Ectodermal cell (in vitro differentiated cells): ENCODE measurements around the gene TMEM192. TPM values are rescaled to one million over a fixed set of nuclear protein-coding genes. Genes with fewer than 3 reads are reported as not detected.

Source experiments
- H3K27ac ChIP-seq: 2 replicates; pipeline ENCODE4 v1.7.0; 2013; ENCODE audit warnings: mild to moderate bottlenecking, low read depth, low read length; ENCODE audit not compliant: insufficient read depth, poor library complexity, severe bottlenecking
- H3K27me3 ChIP-seq: 2 replicates; pipeline ENCODE4 v1.7.0; 2013; ENCODE audit warnings: mild to moderate bottlenecking, low read length; ENCODE audit not compliant: insufficient read depth, control insufficient read depth, poor library complexity, severe bottlenecking
- H3K36me3 ChIP-seq: one replicate; pipeline ENCODE4 v1.7.0; 2013; ENCODE audit warnings: low read length; ENCODE audit not compliant: control insufficient read depth, insufficient read depth
- H3K4me1 ChIP-seq: one replicate; pipeline ENCODE4 v1.7.0; 2013; ENCODE audit warnings: low read length; ENCODE audit not compliant: control insufficient read depth, insufficient read depth
- H3K4me3 ChIP-seq: 2 replicates; pipeline ENCODE4 v1.7.0; 2013; ENCODE audit warnings: low read depth, low read length, control low read depth; ENCODE audit not compliant: insufficient read depth
- H3K9me3 ChIP-seq: 2 replicates; pipeline ENCODE4 v1.7.0; 2013; ENCODE audit warnings: mild to moderate bottlenecking, low read length, moderate library complexity; ENCODE audit not compliant: control insufficient read depth
- WGBS, 2 experiments: methylation state at CpG; one replicate each; pipeline ENCODE4 v1.1.7; 2013; ENCODE audit warnings: missing lambda C conversion rate in 2 of 2; 5-methylcytosine and 5-hydroxymethylcytosine counted together
- polyA plus RNA-seq, 4 experiments: library from polyadenylated mRNA; stranded (reverse); fragments of 50-300 nt; gene quantifications; one replicate each; pipeline ENCODE4 v1.2.3, GENCODE V29; 2013

The TMEM192 gene
- 17.2 TPM for polyA plus RNA-seq (2013, experiment 1 of 4)
- polyA plus RNA-seq (2013, experiment 2 of 4), result 15.8 TPM
- polyA plus RNA-seq (2013, experiment 3 of 4), result 12.6 TPM
- 13.1 TPM for polyA plus RNA-seq (2013, experiment 4 of 4)

DNA sequence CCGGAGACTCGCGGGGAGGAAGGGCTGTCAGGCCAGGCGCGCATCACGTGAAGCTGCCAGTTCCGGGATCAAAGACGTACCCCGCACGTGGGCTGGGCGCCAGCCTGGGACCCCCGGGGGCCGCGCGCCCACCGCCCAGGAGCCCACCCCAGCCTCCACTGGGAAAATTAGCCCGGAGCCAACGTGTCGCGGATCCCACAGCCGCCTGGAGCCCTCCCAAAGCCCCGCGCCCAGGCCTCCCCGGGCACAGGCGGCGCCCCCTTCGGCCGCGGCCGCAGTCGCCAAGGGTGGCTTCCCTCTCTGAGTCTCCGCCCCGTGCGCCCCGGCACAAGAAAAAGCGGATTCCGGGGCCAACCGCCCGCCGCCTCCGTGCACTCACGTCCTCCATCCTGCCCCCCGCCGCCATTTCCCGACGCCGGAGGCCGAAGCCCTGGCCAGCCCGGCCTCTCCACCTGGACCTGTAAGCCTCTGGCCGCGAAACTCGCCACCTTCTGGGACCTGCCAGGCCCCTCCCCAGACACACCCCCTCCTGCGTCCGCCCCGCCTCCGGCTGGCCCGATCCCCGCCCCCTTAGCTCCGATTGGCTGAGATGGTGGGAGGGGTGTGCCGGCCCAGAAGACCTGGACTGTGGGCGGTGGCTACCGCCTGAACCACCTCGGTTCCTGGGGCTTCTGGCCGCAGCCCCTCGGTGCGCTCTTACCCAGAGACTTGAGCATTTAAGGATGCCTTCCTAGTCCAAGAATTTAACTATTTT is at the start of gene TMEM192:
Gene TMEM192, minus strand, starts transcription at position 493 of the 754 bp plus-strand sequence. Its CDS starts 87 bp downstream, at position 406.
- no peaks in the 10 kb centered on the region for H3K36me3 ChIP-seq
- no peaks in the 10 kb centered on the region for H3K27me3 ChIP-seq
- H3K4me1 ChIP-seq, result no peaks in the 10 kb centered on the region
- H3K27ac ChIP-seq, result peak within 1 kb of the TSS; percentile 73
- WGBS, 2 experiments, result 0% methylated on average over 66 of the region's 66 CpGs
- no peaks in the 10 kb centered on the region for H3K9me3 ChIP-seq
- peak within 1 kb of the TSS; percentile 71 for H3K4me3 ChIP-seq

GRCh38 chr4:165158762-165159161 is 46.1 kb upstream of the TMEM192 start:
- Histone ChIP-seq H3K27ac (no peak overlapping the region), H3K36me3 (no peaks in the 10 kb centered on the region), H3K27me3 (no peaks in the 10 kb centered on the region), H3K4me3 (no peak overlapping the region), H3K9me3 (no peaks in the 10 kb centered on the region), H3K4me1 (no peaks in the 10 kb centered on the region)

DNA sequence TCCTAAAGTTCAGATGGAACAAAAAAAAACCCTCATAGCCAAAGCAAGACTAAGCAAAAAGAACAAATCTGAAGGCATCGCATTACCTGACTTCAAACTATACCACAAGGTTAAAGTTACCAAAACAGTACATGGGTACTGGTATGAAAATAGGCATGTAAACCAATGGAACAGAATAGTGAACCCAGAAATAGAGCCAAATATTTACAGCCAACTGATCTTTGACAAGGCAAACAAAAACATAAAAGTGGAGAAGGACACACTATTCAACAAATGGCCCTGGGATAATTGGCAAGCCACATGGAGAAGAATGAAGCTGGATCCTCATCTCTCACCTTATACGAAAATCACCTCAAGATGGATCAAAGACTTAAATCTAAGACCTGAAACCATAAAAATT is 44.2 kb upstream of the TMEM192 start:
- H3K27me3 ChIP-seq, result no peaks in the 10 kb centered on the region
- no peak overlapping the region for H3K4me3 ChIP-seq
- H3K36me3 ChIP-seq, result no peaks in the 10 kb centered on the region
- 89 to 92% methylated on average over 1 to 2 of the region's 2 CpGs for WGBS, 2 experiments
- no peak overlapping the region for H3K27ac ChIP-seq
- H3K9me3 ChIP-seq, result no peaks in the 10 kb centered on the region
- no peaks in the 10 kb centered on the region for H3K4me1 ChIP-seq

DNA sequence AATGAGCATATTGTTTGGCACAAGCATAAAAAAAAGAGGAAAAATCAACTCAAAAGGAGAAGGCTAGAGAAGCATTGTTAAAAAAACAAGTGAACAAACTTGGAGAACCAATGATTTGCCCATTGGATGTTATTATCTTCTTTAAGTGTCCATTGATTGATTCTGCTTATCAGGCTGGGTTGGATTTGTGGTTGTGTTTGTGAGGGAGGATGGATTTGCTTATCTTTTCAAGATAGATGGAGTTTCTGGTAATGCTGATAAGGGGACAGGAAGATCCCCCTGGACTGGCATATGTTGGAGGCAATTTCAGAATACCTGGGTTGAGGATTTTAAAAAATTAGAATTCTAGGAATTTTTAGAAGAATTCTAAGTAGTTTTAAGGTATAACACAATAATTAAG is 41.8 kb upstream of the TMEM192 start:
- no peaks in the 10 kb centered on the region for H3K9me3 ChIP-seq
- no peaks in the 10 kb centered on the region for H3K4me1 ChIP-seq
- no peak overlapping the region for H3K4me3 ChIP-seq
- no peak overlapping the region for H3K27ac ChIP-seq
- no peaks in the 10 kb centered on the region for H3K36me3 ChIP-seq
- H3K27me3 ChIP-seq, result no peaks in the 10 kb centered on the region

DNA sequence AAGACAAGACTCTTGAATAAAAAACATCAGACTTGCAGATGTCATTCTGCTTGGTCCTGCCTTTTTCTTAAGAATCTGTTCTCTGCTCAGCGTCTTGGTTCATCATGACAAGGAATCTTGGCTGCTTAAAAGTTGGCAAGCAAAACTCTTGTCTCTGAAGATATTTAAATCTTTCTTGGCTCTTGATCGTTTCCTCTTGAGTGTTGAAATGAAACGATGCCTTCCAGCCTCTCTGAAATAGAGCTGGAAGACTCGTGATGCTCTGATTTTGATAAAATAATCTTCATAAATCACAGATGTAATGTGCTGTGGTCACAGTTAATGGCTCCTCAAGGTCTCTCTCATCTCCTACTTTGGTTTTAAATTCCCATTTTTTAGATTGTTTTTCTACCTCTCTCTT is 39.9 kb upstream of the TMEM192 start:
- Histone ChIP-seq H3K4me1 (no peaks in the 10 kb centered on the region), H3K9me3 (no peaks in the 10 kb centered on the region), H3K36me3 (no peaks in the 10 kb centered on the region), H3K27ac (no peak overlapping the region), H3K27me3 (no peaks in the 10 kb centered on the region), H3K4me3 (no peak overlapping the region)
- WGBS, 2 experiments, result 90% methylated on average over 4 of the region's 4 CpGs

- Histone ChIP-seq H3K4me3 (no peak overlapping the region), H3K27ac (no peak overlapping the region), H3K36me3 (no peaks in the 10 kb centered on the region), H3K4me1 (no peaks in the 10 kb centered on the region), H3K9me3 (no peaks in the 10 kb centered on the region), H3K27me3 (no peaks in the 10 kb centered on the region)
These were observed 39.1 kb upstream of the TMEM192 start for GRCh38 chr4:165151734-165152133.

GRCh38 chr4:165150545-165150944 is 37.9 kb upstream of the TMEM192 start:
- no peaks in the 10 kb centered on the region for H3K27me3 ChIP-seq
- no peak overlapping the region for H3K27ac ChIP-seq
- no peaks in the 10 kb centered on the region for H3K4me1 ChIP-seq
- H3K4me3 ChIP-seq, result no peak overlapping the region
- no peaks in the 10 kb centered on the region for H3K36me3 ChIP-seq
- WGBS, 2 experiments, result 93 to 94% methylated on average over 3 of the region's 3 CpGs
- no peaks in the 10 kb centered on the region for H3K9me3 ChIP-seq

DNA sequence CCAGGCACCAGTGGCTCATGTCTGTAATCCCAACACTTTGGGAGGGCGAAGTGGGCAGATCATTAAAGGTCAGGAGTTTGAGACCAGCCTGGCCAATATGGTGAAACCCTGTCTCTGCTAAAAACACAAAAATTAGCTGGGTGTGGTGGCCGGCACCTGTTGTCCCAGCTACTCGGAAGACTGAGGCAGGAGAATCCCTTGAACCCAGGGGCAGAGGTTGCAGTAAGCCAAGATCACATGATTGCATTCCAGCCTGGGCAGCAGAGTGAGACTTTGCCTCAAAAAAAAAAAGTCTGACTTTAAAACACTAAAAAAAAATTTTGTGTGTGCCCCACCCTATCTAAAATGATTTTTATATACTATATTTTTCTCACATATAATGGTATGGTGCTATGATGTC is 26.2 kb upstream of the TMEM192 start:
- Histone ChIP-seq H3K4me1 (no peaks in the 10 kb centered on the region), H3K27ac (no peak overlapping the region), H3K4me3 (no peak overlapping the region), H3K36me3 (no peaks in the 10 kb centered on the region), H3K9me3 (no peaks in the 10 kb centered on the region), H3K27me3 (no peaks in the 10 kb centered on the region)
- 94 to 95% methylated on average over 3 of the region's 3 CpGs for WGBS, 2 experiments

DNA sequence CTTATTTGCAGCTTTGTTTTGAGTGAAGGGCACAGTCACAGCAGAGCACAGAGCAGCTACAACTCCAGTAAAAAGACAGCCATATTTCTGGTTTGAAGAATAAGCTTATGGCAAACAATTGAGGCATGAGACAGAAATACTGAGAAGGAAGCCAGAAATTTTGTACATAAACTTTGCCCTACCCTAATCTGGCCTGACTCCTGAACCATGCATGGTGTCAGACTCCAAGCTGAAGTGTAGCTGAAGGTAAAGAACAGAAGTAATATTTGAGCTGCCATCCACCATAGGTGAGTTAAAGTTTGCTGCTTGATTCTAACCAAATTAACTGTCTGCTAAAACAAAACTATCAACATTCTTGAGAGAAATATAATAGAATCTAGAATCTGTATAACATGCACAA is 24.5 kb upstream of the TMEM192 start:
- Histone ChIP-seq H3K9me3 (no peaks in the 10 kb centered on the region), H3K4me1 (no peaks in the 10 kb centered on the region), H3K4me3 (no peak overlapping the region)

DNA sequence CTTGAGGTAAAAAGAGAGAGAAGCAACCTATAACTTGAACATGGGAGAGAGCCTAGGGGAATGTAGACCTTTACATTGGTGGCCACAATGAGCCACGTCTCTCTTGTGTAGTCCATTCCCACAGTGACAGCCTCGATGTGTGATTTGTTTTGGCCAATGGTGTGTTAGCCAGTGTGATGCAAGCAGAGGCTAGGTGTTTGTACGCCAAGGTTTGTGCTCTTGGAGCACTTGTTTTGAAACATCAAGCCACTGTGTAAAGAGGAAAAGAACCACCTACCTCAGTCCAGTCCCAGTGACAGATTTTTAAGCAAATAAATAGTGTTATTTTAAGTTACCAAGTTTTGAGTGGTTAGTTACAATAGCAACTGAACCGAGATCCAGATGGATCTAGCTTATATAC is 23.9 kb upstream of the TMEM192 start:
- Histone ChIP-seq H3K27me3 (no peaks in the 10 kb centered on the region), H3K9me3 (no peaks in the 10 kb centered on the region), H3K36me3 (no peaks in the 10 kb centered on the region), H3K27ac (no peak overlapping the region), H3K4me1 (no peaks in the 10 kb centered on the region), H3K4me3 (no peak overlapping the region)
- 87 to 89% methylated on average over 3 of the region's 4 CpGs for WGBS, 2 experiments

More for the DNA sequence above, 24.5 kb upstream of the TMEM192 start:
- Histone ChIP-seq H3K27ac (no peak overlapping the region), H3K27me3 (no peaks in the 10 kb centered on the region), H3K36me3 (no peaks in the 10 kb centered on the region)

GRCh38 chr4:165133150-165133549 is 20.5 kb upstream of the TMEM192 start:
- 90 to 94% methylated on average over 2 of the region's 2 CpGs for WGBS, 2 experiments
- Histone ChIP-seq H3K27me3 (no peaks in the 10 kb centered on the region), H3K4me1 (no peaks in the 10 kb centered on the region), H3K27ac (no peak overlapping the region), H3K36me3 (no peaks in the 10 kb centered on the region), H3K4me3 (no peak overlapping the region), H3K9me3 (no peaks in the 10 kb centered on the region)
